NOMO-1 treated with dmso at 0.1 percent for 144 hours (cell line): Measurements from ENCODE around the gene CD109.
A peak's percentile ranks its signal among the peaks of the same experiment; 100 is the strongest.
"Not testable (repeated sequence)": the region's sequence is repeated elsewhere in the genome, so short reads cannot be mapped to it uniquely, and the experiment has no call there.

ENCODE experiments used
- DNase-seq: peaks from one replicate; lab custom pipeline; 2025; ENCODE audit not compliant: unreplicated experiment; lab: John Stamatoyannopoulos, UW

The CD109 gene

GRCh38 chr6:73844696-73845095, 148.7 kb downstream of the CD109 start:
- not testable (repeated sequence) for DNase-seq

- not testable (repeated sequence) for DNase-seq
Measured at GRCh38 chr6:73851048-73851447, 155.0 kb downstream of the CD109 start.

DNA sequence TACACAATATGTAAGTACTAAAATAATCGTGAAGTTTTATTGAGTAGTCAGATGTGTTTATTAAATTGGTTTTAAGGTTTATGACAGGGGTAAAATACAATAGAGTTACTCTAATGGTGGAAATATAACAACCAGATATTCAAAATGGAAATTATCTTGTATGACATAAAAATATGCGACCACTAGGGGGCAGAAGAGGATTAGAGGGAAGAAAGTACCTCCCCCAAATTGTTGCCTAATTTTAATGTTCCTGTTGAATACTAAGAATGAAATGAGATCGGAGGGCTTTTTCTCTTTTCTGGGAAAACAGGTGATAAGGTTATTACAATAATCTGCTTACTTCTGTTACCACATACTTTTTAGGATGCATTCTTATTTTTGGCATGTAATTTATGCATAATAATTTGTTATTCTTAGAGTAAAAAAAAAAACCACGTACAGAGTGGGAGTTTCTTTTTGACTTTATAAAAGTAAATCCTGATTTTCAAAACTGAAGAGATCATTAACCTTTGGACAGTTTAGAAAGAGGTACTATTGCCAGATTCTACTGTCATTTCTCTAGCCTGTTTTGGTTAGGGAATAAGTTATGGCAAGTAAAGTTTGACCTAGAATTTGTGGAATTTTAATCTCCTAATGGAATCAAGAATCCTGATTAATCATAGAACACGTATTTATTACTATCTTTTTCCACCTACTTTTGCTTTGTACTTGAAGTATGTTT, 159.2 kb downstream of the CD109 start:
- DNase-seq: peak; percentile 25

DNA sequence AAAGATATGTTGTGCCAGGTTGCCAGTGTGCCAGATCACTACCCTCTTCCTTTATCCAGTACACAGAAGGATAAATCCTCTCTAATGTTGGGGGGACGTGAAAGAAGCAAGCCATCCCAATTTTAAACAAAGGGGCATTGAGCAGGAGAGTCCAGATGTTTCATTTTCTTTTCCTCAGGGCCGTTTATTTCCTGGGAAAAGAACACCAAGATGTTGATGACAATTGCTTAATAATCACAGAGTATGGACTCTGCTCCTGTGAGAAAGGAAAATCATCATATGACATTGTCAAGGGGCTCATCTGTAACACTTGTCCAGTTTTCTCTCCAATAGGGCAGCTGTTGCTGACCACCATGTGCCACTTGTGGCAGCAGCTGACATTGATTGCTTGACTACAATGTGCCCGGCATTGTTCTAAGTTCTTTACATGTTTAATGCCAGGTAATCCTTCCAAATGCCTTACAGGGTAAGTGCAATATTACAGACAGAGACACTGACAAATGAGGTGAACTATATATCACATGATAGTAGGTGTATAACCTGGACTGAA, 161.4 kb downstream of the CD109 start:
- DNase-seq: no peak

GRCh38 chr6:73858376-73858775, 162.4 kb downstream of the CD109 start:
- no peak for DNase-seq

- DNase-seq: no peak
Measured at GRCh38 chr6:73860303-73860702, 164.3 kb downstream of the CD109 start.

DNA sequence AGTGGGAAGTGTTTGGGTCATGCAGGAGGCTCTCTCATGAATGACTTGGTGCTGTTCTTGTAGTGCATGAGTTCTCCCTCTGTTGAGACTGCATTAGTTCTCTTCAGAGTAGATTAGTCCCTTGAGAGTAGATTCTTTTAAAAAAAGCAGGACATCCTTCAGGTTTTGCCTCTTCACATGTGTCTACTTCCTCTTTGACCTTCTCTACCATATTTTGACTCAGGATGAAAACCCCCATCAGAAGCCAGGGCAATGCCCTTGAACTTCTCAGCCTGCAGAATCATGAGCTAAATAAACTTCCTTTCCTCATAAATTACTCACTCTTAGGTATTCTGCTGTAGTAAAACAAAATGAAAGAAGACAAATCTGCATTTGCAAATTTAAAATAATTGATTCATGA, 170.3 kb downstream of the CD109 start:
- no peak for DNase-seq

- DNase-seq: no peak
Measured at GRCh38 chr6:73867411-73867810, 171.4 kb downstream of the CD109 start.

GRCh38 chr6:73870907-73871306, 174.9 kb downstream of the CD109 start:
- no peak for DNase-seq

GRCh38 chr6:73873081-73873480, 177.1 kb downstream of the CD109 start:
- DNase-seq: no peak
